ENCODE data around the gene NFYB. TPM values are rescaled to one million over a fixed set of nuclear protein-coding genes. Genes with fewer than 3 reads are reported as not detected.

Gene NFYB
- total RNA-seq = 22.4 and 25.7 TPM in 2 replicates

DNA sequence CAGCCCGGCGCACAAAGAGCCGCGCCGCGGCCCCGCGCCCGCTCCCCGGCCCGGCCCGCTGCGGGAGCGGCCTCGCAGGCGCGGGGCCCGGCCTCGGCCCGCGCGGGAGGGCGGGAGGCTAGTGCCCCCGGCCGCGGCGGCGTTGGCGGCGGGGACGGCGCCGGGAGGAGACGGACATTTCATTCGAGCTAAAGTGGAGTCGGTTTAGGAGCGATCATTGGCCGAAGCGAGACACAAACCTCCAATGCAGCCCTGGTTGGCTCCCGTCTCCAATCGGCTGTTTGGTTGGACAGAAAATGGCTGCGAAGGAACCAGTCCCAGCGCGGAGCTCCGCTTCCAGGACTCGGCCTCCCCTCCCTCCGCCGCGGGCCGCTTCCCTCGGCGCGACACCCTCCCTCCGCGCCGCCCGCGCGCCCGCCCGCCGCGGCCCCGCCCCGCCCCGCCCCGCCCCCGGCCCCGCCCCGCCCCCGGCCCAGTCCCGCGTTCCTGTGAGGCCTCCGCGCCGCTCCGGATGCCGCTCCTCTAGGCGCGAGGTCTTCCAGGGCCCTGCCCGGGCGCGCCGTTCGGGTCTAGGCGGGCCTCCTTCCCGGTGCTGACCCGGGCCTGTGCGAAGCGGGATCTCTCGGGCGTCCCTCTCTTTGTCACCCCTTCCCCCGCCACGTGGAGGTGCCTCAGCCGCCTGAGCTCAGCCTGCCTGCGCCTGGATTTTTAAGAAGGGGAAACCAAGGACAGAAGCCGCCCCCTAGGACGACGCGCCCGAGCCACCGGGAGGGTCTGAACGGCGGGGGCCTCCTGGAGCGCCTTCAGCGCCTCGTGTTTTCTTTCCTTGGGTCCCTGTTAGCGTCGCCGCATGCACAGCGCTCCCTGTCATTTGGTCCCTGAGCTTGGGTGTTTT is at the start of gene NFYB:
Gene NFYB, minus strand, starts transcription at position 309 of the 895 bp plus-strand sequence. CDS start 2,757 bp downstream, outside the sequence.
- Histone ChIP-seq H3K9me3 (ENCODE audit: low read depth, low read length) (no peaks in the 10 kb centered on the region), H3K79me2 (ENCODE audit: insufficient read depth, low read length) (peaks cover 38% of the 10 kb centered on the region), H2AFZ (ENCODE audit: low read length) (peak within 1 kb of the TSS; percentile 72), H3K27ac (ENCODE audit: low read depth, low read length) (peak within 1 kb of the TSS; percentile 62), H3K4me1 (ENCODE audit: insufficient read depth, low read length) (peaks cover 35% of the 10 kb centered on the region), H3K36me3 (ENCODE audit: insufficient read depth, low read length) (peaks cover 6% of the 10 kb centered on the region), H3K4me2 (ENCODE audit: insufficient read depth, low read length) (peak within 1 kb of the TSS; percentile 94), H3K27me3 (ENCODE audit: insufficient read depth, low read length) (no peaks in the 10 kb centered on the region), H4K20me1 (ENCODE audit: insufficient read depth, low read length) (peaks cover 2% of the 10 kb centered on the region), H3K4me3 (ENCODE audit: insufficient read depth, low read length) (peak within 1 kb of the TSS; percentile 82)
- TF ChIP-seq, protein P1, sequence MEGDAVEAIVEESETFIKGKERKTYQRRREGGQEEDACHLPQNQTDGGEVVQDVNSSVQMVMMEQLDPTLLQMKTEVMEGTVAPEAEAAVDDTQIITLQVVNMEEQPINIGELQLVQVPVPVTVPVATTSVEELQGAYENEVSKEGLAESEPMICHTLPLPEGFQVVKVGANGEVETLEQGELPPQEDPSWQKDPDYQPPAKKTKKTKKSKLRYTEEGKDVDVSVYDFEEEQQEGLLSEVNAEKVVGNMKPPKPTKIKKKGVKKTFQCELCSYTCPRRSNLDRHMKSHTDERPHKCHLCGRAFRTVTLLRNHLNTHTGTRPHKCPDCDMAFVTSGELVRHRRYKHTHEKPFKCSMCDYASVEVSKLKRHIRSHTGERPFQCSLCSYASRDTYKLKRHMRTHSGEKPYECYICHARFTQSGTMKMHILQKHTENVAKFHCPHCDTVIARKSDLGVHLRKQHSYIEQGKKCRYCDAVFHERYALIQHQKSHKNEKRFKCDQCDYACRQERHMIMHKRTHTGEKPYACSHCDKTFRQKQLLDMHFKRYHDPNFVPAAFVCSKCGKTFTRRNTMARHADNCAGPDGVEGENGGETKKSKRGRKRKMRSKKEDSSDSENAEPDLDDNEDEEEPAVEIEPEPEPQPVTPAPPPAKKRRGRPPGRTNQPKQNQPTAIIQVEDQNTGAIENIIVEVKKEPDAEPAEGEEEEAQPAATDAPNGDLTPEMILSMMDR (IDR thresholded peaks at IDR 0.05; ENCODE audit: extremely low read depth, low read depth, low read length) = no peak
- peak; percentile 100 for DNase-seq (ENCODE audit: insufficient read length, low spot score, missing footprints)

DNA sequence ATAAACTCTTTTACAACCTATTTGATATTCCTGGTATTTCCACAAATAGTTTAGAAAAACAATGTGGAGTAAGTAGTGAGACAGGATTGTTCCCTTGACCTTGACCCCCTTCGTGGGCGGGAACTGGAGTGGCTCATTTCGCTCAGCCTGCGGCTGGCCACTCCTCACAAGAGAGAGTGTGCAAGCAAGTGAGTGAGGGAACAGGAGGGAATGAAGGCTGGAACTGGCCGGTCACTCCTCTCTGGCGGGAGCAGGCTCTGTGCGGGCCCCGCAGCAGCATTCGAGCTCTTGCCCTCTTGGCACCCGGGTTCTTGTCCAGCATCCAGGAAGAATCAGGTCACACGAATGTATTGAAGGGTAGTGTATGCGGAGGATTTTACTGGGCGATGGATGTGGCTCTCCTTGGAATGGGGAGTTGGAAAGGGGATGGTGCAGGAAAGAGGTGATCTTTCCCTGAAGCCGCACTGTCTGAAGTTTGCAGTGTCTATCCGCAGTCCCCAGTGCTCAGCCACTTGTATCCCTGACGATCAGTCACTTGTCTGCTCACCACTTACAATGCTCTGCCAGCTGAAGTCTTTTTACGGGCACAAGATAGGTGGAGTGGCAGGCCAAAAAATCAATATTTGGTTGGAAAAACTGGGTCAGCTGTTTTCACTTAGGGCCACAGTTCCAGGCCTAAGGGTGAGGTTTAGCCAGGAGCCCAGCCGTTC is 49.6 kb upstream of the NFYB start:
- peaks cover 3% of the 10 kb centered on the region for H3K36me3 ChIP-seq (ENCODE audit: insufficient read depth, low read length)
- H3K9me3 ChIP-seq (ENCODE audit: low read depth, low read length) = peaks cover 11% of the 10 kb centered on the region
- TF ChIP-seq, protein P1 (IDR thresholded peaks at IDR 0.05; ENCODE audit: extremely low read depth, low read depth, low read length) = no peak
- H3K4me1 ChIP-seq (ENCODE audit: insufficient read depth, low read length) = peaks cover 13% of the 10 kb centered on the region
- H3K4me3 ChIP-seq (ENCODE audit: insufficient read depth, low read length) = no peak overlapping the region
- no peak for DNase-seq (ENCODE audit: insufficient read length, low spot score, missing footprints)
- H3K79me2 ChIP-seq (ENCODE audit: insufficient read depth, low read length) = no peaks in the 10 kb centered on the region
- H3K27me3 ChIP-seq (ENCODE audit: insufficient read depth, low read length) = no peaks in the 10 kb centered on the region
- no peak overlapping the region for H3K4me2 ChIP-seq (ENCODE audit: insufficient read depth, low read length)
- H2AFZ ChIP-seq (ENCODE audit: low read length) = peak overlapping the region; percentile 23
- no peaks in the 10 kb centered on the region for H4K20me1 ChIP-seq (ENCODE audit: insufficient read depth, low read length)
- H3K27ac ChIP-seq (ENCODE audit: low read depth, low read length) = no peak overlapping the region

DNA sequence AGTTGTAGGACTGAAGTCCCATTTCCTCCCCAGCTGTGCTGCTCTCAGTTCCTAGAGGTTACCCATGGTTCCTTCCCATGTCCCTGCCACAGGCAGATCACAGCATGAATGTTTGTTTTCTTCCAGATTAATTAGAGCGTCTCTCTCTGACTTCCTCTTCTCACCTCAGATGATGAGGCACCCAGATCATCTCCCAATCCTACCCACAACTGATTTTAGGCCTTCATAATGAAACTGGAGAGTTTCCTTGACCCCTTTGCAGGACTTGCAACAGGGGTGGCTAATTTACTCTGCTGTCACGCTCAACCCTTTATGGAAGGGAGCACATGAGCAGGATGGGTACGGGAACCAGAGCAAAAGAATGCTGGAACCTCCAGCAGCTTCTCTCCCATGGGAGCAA is 45.4 kb upstream of the NFYB start:
- Histone ChIP-seq H2AFZ (ENCODE audit: low read length) (no peak overlapping the region), H3K4me1 (ENCODE audit: insufficient read depth, low read length) (peaks cover 31% of the 10 kb centered on the region), H3K4me2 (ENCODE audit: insufficient read depth, low read length) (no peak overlapping the region), H3K79me2 (ENCODE audit: insufficient read depth, low read length) (no peaks in the 10 kb centered on the region), H3K9me3 (ENCODE audit: low read depth, low read length) (peaks cover 11% of the 10 kb centered on the region), H4K20me1 (ENCODE audit: insufficient read depth, low read length) (no peaks in the 10 kb centered on the region), H3K36me3 (ENCODE audit: insufficient read depth, low read length) (peaks cover 3% of the 10 kb centered on the region), H3K27me3 (ENCODE audit: insufficient read depth, low read length) (no peaks in the 10 kb centered on the region), H3K4me3 (ENCODE audit: insufficient read depth, low read length) (no peak overlapping the region), H3K27ac (ENCODE audit: low read depth, low read length) (no peak overlapping the region)
- DNase-seq (ENCODE audit: insufficient read length, low spot score, missing footprints) = no peak
- TF ChIP-seq, protein P1 (IDR thresholded peaks at IDR 0.05; ENCODE audit: extremely low read depth, low read depth, low read length) = no peak

Measured in osteoblast (primary cell).